Cerebellar cortex (tissue), 1 donor: Measurements from ENCODE around the gene CTR9.

Experiments
- DNase-seq: peaks from one replicate; pipeline ENCODE4 v3.0.0-alpha.2; 2015; ENCODE audit warnings: low spot score

The CTR9 gene

GRCh38 chr11:10742460-10743208, 8.4 kb upstream of the CTR9 start:
- no peak for DNase-seq

GRCh38 chr11:10743354-10744000, 7.6 kb upstream of the CTR9 start:
- DNase-seq = no peak

GRCh38 chr11:10744206-10744605, 6.8 kb upstream of the CTR9 start:
- DNase-seq = no peak

GRCh38 chr11:10746871-10747270, 4.2 kb upstream of the CTR9 start:
- no peak for DNase-seq

- no peak for DNase-seq
Measured at GRCh38 chr11:10747733-10748132, 3.3 kb upstream of the CTR9 start.

GRCh38 chr11:10749476-10749875, 1.6 kb upstream of the CTR9 start:
- no peak for DNase-seq

- DNase-seq = peak; percentile 27
Measured at GRCh38 chr11:10751581-10751940, 515 bp downstream of the CTR9 start.

GRCh38 chr11:10752061-10752460, 1.0 kb downstream of the CTR9 start:
- DNase-seq = no peak

GRCh38 chr11:10752486-10752885, 1.4 kb downstream of the CTR9 start:
- no peak for DNase-seq

GRCh38 chr11:10758957-10759356, 7.9 kb downstream of the CTR9 start:
- DNase-seq = no peak

- DNase-seq = no peak
Measured at GRCh38 chr11:10761085-10761698, 10.1 kb downstream of the CTR9 start.

GRCh38 chr11:10762185-10762584, 11.1 kb downstream of the CTR9 start:
- no peak for DNase-seq

GRCh38 chr11:10762913-10763421, 11.9 kb downstream of the CTR9 start:
- no peak for DNase-seq

- DNase-seq = no peak
Measured at GRCh38 chr11:10763766-10764165, 12.7 kb downstream of the CTR9 start.

- no peak for DNase-seq
Measured at GRCh38 chr11:10764412-10764811, 13.4 kb downstream of the CTR9 start.

- peak; percentile 71 for DNase-seq
Measured at GRCh38 chr11:10770626-10771254, 19.7 kb downstream of the CTR9 start.

- DNase-seq = no peak
Measured at GRCh38 chr11:10771457-10771856, 20.4 kb downstream of the CTR9 start.

- no peak for DNase-seq
Measured at GRCh38 chr11:10774811-10775210, 23.8 kb downstream of the CTR9 start.

- no peak for DNase-seq
Measured at GRCh38 chr11:10777393-10777793, 26.3 kb downstream of the CTR9 start.

- no peak for DNase-seq
Measured at GRCh38 chr11:10777806-10778205, 26.8 kb downstream of the CTR9 start.

- no peak for DNase-seq
Measured at GRCh38 chr11:10778217-10778970, 27.3 kb downstream of the CTR9 start.

- DNase-seq = no peak
Measured at GRCh38 chr11:10779086-10779485, 28.0 kb downstream of the CTR9 start.
